ENCODE results near the gene LCE7A.

LCE7A gene

DNA sequence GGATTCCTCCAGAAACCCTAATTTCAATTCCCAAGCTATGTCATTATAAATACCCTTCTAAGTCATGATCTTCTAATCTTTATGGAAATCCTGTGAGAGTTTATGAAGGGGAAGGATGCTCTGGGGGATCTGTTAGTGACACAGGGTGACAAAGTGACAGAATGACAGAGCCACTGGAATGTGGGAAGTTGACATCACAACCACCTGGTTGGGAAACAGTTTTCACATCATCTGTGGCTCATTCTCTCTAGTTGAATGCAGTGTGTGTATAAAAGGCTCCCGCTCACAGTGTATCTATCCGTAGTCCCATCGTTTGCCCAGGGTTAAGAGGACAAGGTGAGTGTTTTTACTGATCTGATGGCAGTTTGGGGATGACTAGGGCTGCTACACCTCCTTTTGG lies at the start of gene LCE7A:
Gene LCE7A, plus strand, starts transcription at position 301 of the 400 bp plus-strand sequence. CDS start 702 bp downstream, outside the sequence.
- DNase-seq: no peak

- DNase-seq: no peak
Measured at GRCh38 chr1:152811050-152811449, 48.7 kb upstream of the LCE7A start.

- no peak for DNase-seq
Measured at GRCh38 chr1:152811671-152812070, 48.1 kb upstream of the LCE7A start, which contains the start of gene LCE1B. Gene LCE1B (plus strand): TSS chr1:152811971. CDS start chr1:152812447, 476 bp downstream.

GRCh38 chr1:152817309-152817708 lies 42.5 kb upstream of the LCE7A start:
- no peak for DNase-seq

DNA sequence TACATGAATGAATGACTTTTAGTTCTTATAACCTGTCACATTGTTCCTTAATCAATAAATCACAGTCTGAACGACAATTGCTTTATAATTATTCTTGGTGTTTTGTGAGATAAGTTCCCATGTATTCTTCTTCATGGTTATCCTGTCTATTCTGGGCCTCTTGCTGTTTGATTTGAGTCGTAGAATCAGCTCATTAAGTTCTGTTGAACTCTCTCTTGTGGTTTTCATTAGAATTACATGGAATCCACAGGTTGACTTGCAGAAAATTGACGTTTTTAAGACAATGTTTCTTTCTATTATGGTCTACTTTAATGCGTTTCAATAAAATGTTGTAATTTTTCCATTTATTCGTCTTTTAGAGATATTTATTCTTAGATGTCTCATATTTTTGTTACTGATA lies 36.5 kb upstream of the LCE7A start:
- DNase-seq: no peak

- DNase-seq: no peak
Measured at GRCh38 chr1:152824964-152825363, 34.8 kb upstream of the LCE7A start.

GRCh38 chr1:152827173-152827572 lies 32.6 kb upstream of the LCE7A start, which contains the start of gene LCE1A:
Gene LCE1A (plus strand): TSS chr1:152827473. CDS start chr1:152827473, 0 bp downstream.
- no peak for DNase-seq

GRCh38 chr1:152836870-152837269 lies 22.9 kb upstream of the LCE7A start:
- no peak for DNase-seq

DNA sequence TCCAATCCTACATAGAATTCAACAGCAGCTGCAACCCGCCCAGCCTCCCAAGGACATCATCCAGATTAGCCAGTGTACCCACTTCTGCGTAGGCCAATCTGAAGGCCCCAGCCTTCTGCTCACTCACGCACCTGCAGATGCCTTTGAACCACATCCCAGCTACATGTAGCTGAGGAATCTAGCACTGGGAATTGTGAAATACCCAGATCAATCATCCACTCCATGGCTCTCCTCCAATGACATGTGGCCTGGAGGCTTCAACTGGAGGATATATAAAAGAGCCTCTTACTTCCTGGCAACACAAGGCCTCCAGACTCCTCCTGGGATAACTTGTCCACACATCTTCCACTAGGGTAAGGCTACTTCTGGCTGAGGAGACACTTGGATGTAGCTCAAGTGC lies 17.2 kb upstream of the LCE7A start, which contains the start of gene LCE6A:
Gene LCE6A, plus strand, starts transcription at position 301 of the 400 bp plus-strand sequence. CDS start 665 bp downstream, outside the sequence.
- no peak for DNase-seq

DNA sequence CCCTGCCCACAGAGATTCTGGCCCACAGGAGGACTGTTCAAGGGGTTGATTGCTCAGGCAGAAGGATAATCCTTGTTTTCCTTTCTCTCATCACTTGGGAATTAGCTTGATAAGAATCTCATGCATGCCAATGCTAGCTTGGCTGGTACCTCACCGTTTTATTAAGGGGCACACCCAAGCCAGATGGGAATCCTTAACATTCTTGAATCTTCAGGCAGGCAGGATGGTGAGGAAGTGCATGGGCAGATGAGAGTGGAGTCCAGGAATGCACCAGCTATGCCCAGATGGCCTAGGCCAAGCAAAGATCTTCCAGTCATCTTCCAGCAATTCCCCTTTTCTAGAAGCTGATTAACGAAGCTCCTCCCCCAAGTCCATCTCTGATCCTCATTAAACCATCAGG lies 4.1 kb upstream of the LCE7A start:
- no peak for DNase-seq

DNA sequence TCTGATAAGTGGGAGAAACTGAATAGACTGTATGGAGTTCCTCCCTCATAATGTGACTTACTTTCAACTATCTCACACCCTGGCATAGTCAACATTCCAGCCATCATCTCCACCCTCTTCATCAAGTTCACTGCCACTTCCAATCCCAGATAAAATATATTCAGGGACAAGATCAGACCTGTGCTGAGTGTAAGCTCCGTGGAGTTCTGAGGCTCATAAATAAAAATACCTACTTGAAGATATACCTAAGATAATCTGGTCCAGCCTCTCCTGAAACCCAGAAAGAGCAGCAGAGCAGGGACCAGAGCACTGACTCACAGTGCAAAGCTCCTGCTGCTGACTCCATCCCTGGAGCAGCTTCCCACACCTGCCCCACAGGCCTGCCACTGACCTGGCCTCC lies 1.7 kb upstream of the LCE7A start:
- no peak for DNase-seq

DNA sequence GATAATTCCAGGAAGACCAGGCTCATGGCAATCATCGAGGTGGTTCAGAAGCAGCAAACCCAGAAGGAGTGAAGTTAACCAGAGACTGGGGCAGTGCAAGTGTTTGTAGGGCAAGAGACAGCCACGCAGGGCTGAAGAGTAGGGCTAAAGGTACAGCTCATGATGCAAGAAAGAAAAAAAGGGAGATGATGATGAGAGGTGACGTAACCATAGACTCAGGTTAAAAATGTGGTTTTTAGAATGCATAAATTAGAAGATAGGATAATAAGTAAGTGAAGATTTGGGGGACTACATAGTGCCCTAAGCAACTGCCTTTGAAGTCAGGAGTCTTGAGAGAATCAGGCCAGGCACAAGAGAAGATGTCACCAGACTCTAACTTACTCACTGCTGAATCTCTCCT lies 333 bp downstream of the LCE7A start:
- DNase-seq: no peak

DNA sequence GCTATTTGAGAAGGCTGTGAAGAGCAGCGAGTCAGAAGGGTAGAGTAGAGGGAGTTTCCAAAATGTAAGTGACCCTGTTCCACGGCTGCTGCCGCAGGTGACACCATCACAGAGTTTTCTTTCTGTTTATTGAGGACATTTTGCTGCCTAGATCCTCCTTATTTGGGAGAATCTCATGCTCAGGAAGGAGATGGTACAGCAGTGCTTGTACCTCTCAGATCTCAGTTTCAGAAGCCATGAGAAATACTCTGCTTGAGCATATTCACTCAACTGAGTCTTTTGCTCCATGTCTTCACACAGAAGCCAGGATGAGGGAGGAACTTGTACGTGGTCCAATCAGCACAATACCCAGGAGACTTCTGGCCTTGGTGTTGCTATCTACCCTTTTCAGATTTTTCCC lies 1.6 kb downstream of the LCE7A start:
- no peak for DNase-seq

GRCh38 chr1:152864443-152864842 lies 4.6 kb downstream of the LCE7A start:
- DNase-seq: no peak

- no peak for DNase-seq
Measured at GRCh38 chr1:152866321-152866720, 6.5 kb downstream of the LCE7A start.

DNA sequence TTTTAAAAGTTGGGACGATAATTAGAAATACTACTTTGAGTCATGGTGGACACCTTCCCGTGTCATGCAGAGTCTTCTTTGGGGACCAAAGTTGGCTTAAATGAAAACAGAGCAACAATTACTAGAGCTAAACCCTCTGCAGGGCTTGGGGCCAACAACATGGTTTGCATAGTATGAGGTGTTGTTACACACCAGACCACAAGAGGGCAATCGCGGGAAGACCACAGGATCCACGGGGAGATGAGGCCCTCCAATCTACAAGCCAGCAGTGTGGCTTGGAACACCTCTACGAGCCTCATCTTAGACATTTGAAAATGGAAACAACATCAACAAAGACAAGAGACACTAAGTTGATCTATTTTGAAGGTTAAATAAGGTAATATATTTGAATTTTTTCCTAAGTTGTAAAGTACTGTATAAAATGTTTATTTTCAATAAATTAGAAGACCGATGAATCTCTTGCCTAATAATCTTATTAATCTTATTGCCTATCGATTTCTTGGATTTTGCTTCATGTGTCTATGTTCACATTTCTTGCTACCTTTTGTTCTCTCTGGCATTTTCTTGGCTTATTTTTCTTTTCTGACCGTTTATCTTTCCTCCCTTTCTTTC lies 10.1 kb downstream of the LCE7A start:
- DNase-seq: peak; percentile 65

- no peak for DNase-seq
Measured at GRCh38 chr1:152870831-152871730, 11.3 kb downstream of the LCE7A start.

GRCh38 chr1:152871731-152872126 lies 11.9 kb downstream of the LCE7A start:
- no peak for DNase-seq

- no peak for DNase-seq
Measured at GRCh38 chr1:152873495-152873894, 13.7 kb downstream of the LCE7A start.

DNA sequence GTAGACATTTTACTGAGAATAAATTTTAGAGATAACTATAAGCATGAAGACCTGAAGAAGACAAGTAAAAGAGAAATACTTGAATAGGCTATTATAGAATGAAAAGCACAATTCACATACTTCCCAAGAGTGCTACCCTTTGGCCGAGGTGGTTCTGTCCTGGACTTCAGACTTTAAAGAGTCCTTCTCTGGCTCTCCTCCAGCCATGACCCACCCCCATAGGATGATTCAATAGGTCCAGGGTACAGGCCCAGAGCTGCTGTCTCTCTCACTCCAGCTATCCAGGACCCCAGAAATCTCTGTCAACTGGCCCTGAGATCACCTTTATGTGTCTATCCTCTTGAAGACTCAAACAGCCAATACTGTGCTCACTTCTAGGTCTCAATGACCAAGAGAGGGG lies 17.0 kb downstream of the LCE7A start:
- DNase-seq: no peak

- DNase-seq: no peak
Measured at GRCh38 chr1:152878042-152878441, 18.2 kb downstream of the LCE7A start, which contains the start of gene SMCP. Gene SMCP (plus strand): TSS chr1:152878322. CDS start chr1:152884423, 6,101 bp downstream.

DNA sequence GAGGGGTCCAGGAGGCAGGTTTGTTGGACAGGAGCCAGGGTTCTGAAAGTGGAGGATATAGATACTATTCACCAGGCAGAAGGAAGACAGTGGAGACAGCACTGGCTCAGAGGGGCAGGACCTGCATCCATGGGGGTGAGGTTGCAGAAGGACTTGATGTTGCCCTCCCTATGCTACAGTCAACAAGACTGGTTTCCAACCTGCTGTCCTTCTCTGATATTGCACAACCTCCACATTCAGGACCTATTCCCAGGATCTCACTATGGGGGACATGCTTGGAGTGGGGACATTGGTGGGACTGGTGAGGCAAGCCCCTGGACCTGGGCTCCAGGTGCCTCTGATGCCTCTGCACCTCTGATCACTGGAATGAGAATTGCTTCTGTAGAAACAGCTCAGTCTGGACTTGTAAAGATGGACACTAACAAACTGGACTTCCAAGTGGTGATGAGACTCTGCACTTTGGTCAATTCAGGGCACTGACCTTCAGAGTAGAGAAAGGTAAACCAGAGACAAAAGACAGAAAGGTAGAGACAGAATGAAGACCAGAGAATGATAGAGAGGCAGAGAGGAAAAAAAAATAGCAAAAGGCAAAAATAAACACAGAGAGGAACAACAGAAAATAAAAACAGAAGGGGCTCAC lies 19.9 kb downstream of the LCE7A start:
- no peak for DNase-seq

GRCh38 chr1:152880316-152880715 lies 20.5 kb downstream of the LCE7A start:
- DNase-seq: no peak
